GM18502 (cell line): ENCODE measurements around the gene TGFBR2.

ENCODE experiments used
- ATAC-seq: cut with Tn5 transposase; IDR thresholded peaks from one replicate; pipeline ENCODE4 v1.9.1; 2021; ENCODE audit warnings: mild to moderate bottlenecking; ENCODE audit not compliant: unreplicated experiment, poor library complexity

The TGFBR2 gene

GRCh38 chr3:30600572-30600971 lies 5.8 kb upstream of the TGFBR2 start:
- no peak for ATAC-seq

DNA sequence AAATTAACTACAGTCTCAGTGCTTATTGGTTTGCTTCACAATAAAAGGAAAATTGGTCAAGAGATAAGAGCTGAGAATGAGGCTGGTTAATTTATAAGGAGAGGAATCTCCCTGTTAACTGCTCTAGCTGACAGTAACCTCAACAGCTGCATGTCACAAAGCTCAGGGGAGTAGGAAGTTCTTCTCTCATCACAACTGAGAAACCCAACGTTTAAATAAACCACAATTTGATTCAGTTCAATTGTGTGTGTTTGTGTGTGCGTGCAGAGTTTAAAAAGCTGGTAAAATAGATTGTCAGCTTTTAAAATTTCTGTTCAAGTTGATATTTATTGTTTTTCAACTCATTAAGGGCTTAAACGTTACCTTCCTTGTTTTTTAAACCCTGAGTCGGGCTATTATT lies 3.5 kb upstream of the TGFBR2 start:
- ATAC-seq, result no peak

GRCh38 chr3:30604093-30604492 lies 2.3 kb upstream of the TGFBR2 start:
- ATAC-seq, result no peak

GRCh38 chr3:30604558-30604957 lies 1.8 kb upstream of the TGFBR2 start:
- ATAC-seq, result no peak

DNA sequence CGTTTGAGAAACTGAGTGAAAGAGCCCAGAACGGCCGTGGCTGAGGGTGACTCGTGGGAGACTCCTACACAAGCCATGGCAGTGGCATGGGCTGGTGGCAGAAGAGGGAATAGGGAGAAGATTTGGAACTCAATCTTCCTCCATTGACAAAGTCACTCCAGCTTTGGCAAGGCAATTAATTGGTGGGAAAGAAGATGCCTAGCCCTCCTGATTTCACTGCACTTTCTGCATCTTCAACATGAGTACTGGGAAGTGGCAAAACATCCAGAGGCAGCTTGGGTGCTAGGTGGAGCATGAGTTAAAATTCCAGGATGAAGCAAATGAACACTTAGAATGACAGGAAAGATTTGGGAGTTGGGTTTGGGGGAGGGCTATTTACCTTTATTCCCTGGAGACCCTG lies 1.4 kb upstream of the TGFBR2 start:
- no peak for ATAC-seq

DNA sequence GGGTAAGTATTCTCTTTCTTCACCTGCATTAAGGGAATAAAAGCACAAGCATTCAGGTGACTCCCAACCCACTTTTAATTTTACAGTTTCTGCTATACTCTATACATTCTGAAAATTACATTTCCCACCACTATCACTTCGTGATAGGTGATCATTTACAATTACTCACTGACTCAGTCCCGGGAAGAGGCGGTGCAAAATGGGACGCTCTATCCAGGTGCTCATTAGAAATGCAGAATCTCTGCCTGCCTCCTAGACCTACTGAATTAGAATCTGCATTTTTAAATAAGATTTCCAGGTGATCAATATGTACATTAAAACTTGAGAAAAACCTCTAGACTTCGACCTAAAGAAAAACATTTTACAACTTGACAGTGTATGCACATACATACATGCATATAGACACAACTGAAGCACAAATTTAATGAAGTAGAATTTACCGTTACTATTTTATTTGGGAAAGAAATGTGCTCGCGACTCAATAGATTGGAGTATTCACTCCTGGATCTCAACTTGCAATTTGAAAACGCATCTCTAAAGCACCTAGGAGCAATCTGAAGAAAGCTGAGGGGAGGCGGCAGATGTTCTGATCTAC lies 598 bp upstream of the TGFBR2 start:
- ATAC-seq, result no peak

GRCh38 chr3:30607032-30607833 lies 832 bp downstream of the TGFBR2 start:
- peak; percentile 51 for ATAC-seq

DNA sequence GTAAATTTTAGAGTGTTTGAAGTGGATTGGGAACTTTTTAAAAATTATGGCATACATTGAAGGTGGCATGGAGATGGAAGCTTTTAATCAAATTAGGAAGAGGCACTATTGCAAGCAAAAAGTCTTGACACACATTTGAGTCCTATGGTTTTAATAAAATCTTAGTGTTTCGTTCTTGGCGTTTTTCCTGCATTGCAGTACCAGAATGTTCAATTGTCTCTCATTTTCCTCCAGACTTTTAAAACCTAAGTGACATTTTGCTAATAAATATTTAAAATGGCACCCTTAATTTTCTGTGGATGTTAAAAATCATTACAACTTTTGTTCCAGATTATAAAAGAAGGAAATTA lies 2.2 kb downstream of the TGFBR2 start:
- no peak for ATAC-seq

- ATAC-seq, result no peak
Observed at GRCh38 chr3:30609930-30610701, 3.7 kb downstream of the TGFBR2 start.

GRCh38 chr3:30610702-30611368 lies 4.4 kb downstream of the TGFBR2 start:
- no peak for ATAC-seq

DNA sequence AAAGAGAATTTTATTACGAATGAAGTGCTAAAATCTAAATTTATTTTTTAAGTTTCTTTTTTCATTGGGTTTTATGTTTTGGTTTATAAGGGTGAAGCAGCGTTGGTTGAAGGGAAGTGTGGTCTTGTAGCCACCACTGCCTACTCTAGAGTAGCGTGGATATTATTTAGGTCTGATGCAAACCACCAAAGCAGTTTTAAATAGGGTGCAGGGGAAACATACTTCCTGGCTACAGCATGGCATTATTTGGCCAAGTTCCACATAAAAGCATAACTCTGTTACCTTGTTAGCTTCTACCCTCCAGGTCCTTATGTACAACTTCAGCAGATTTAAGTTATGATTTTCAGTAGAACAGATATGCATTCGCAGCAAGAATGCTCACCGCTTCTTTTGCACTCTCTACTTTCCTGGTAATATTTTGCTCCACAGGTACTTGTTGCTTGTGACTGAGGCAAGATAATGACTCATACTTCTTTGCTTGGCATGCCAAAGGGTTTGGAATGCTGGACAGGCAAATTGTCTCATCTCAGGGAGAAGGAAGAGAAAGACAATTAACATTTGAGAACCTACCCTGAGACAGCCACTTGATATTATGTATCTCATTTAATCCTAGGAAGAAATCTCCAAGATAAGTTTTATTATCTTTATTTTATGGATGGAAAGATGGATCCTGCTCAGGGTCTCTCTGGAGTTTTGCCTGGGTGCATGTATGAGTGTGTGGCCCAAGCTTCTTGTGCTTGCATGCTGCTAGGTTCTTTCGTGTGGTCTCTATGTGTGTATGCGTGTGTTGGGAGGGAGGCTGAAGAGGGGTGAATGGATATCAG lies 5.4 kb downstream of the TGFBR2 start:
- ATAC-seq, result no peak

GRCh38 chr3:30612437-30613132 lies 6.2 kb downstream of the TGFBR2 start:
- no peak for ATAC-seq

DNA sequence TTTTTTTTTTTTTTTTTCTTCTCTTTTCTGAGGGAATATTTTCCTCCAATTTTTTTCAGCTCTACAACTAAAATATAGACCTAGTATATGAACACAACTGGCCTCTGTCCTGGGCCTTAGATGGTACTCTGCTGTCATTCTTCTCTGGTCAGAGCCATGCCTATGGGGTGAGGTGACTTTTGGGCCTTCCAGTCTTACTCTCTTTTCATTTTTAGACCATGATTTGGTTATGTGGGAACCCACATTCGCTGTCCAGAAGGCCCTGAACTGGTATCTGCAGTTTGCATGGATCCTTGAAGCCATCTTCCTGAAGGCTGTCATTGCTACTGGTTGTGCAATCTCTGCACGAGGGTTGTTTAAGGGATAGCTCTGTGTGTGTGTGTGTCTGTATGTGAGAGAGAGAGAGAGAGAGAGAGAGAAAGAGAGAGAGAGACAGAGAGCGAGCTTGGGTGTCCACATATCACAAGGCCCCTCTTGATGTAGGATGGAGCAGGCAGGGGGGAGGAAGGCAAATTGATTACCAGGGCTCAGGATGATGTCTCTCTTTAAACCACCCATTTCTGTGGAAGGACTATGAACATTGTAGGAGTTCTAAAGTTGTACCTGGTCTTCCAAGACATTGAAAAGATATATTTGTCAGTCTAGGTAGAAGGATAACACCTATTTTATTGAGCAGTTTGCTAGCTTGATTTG lies 6.9 kb downstream of the TGFBR2 start:
- no peak for ATAC-seq

DNA sequence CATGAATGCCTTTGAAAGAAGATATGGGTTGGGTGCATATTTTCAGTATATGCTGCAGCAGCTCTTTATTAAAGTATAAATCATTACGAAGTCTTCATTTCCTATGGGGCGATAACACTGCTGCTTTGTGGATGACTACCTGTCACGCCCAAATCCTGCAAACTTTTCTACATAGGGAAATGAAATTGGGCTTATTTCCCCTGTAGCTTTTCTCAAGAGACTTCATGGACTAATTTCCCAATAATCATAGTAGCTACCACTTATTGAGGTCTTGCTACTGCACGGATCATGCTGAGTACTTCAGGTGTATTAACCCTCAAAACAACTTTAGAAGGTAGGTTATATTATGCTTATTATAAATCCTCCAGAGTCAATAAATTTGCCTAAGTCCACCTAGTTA lies 8.0 kb downstream of the TGFBR2 start:
- ATAC-seq, result no peak

- no peak for ATAC-seq
Observed at GRCh38 chr3:30614943-30615342, 8.5 kb downstream of the TGFBR2 start.

DNA sequence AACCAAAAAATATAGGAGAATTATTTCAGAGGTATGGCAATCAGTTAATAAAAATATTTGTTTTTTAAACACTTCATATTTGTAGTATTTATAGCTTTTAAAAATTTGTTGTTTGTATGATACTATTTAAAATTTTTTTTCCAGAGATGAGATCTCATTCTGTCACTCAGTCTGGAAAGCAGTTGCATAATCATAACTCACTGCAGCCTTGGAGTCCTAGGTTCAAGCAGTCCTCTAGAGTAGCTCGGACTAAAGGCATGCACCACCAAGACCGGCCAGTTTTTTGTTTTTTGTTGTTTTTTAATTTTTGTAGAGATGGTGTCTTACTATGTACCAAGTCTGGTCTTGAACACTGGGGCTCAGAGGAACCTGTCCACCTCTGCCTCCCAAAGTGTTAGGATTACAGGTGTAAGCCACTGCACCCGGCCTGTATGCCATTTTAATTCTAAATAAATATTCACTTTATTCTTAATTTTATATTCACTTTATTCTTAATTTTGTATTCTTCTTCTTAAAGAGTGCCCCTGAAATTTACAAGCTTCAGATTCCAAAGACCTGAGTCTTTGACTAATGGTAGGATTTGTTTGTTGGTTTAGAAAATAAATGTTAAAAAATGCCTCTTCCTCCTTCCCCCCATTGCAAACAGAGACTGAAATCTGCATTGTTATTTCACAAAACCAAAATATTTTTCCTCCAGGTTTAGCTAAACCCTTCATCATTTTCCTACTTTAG lies 9.4 kb downstream of the TGFBR2 start:
- ATAC-seq, result no peak

DNA sequence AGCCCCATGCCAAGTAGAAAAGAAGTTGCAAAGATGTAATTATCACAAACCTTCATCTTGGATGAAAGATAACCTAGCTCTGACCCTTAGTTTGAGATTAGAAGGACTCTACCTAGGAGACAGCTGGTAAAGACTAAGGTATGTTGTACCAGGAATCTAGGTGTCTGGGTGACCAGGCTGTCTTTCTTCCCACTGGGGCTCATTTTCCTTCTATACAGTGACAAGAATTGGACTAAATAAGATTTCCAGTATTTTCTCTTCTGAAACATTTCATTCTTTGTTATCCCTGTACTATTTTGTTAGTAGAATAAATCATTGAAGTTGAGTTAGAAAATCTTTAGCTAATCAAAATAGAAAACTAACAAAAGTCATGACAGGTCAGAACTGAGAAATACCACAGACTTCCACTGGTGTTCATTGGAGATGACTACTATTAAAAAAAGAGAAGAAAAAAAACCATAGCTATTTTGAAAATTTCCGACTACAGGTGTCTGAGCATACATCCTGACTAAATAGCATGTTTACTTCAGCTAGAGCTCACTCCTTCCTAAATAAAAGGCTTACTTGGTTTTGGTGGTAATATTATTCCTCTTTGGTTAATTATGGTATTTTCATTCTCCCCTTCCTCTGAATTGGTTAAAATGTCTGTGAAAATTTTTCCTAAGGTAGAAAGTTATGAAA lies 10.1 kb downstream of the TGFBR2 start:
- ATAC-seq, result no peak

DNA sequence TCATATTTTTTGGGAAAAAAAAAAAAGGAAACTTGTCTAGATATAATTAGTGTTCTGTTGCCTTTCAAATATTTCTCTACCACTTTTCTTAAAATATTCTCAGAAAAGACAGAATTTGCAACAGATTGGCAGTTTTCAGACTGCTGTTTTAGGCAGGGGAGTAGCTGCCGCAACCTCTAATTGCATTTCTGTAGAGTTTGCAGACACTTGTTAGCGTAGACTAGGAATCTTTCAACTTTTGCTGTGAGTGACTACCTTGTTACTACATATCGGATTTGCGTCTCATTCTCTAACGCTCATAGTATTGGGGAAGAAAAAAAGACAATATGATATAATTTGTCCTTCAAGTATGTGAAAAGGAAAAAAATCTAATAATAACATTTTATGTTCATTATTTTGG lies 10.7 kb downstream of the TGFBR2 start:
- no peak for ATAC-seq
